GM21515 (cell line): Measurements from ENCODE around the gene PARP8.

Source experiments
- ATAC-seq: cut with Tn5 transposase; IDR thresholded peaks from one replicate; pipeline ENCODE4 v1.9.1; 2021; ENCODE audit not compliant: unreplicated experiment

PARP8 gene

GRCh38 chr5:50726475-50727148 lies 60.2 kb downstream of the PARP8 start:
- ATAC-seq, result no peak

DNA sequence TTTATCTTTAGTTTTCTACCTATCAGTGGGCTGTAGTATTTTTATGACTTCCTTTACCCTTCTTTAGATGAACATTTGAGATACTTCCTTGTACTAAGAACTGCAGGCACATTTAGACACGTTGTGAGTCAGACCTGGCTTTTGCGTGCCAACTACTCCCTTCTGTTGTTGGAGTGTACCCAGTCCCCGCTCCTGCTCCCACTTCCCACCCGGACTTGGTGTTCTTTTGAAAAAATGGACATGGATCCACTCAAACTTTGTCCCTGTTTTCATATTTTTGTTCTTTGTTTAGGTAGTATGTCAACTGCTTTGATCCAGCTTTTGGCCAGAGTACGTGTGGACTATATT lies 60.7 kb downstream of the PARP8 start:
- no peak for ATAC-seq

- ATAC-seq, result no peak
Measured at GRCh38 chr5:50727845-50728244, 61.4 kb downstream of the PARP8 start.

DNA sequence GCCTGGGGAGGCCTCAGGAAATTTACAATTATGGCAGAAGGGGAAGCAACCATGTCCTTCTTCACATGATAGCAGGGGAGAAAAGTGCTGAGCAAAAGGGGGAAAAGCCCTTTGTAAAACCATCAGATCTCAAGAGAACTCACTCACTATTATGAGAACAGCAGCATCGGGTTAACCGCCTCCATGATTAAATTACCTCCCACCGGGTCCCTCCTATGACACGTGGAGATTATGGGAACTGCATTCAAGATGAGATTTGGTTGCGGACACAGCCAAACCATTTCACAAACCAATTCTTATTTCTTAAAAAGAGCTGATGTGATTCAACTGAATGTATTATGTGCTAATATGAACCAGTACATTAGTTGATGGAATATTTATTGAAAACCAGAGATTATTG lies 63.9 kb downstream of the PARP8 start:
- no peak for ATAC-seq

DNA sequence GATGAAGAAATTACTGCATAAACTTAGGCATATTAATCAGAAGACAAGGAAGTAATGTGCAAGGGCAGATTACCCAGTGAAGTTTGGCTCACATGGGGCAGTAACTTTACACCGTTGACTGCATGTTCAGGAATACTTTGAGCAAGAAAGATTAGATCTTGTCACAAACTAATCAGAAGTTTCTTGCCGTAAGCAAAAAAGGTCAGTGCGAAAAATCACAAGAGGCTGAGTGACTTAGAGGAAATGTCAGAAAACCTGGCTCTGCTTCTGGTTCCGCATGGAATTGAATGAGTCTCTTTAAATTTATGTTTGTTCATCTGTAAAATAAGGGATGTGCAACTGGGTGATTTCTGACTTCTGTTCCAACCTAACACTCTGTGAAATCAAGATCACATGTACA lies 64.4 kb downstream of the PARP8 start:
- ATAC-seq, result no peak

DNA sequence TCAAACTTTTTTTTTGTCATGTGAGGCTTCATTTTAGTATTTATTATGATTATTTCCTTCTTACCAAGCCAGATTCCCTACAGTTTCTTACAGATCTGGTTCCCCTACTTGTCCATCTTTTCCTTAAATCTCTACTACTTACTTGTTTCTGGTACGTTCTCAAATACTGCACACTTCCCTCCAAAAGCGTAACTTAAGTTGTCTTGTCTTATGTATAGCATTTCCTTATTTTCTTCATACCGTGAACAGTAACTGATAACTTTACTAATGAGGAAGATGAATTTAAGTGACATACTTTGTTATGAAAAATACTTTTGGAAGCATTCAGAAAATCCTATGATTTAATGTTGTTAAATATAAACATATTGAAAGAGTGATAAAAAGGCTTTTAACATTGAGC lies 67.3 kb downstream of the PARP8 start:
- ATAC-seq, result no peak

DNA sequence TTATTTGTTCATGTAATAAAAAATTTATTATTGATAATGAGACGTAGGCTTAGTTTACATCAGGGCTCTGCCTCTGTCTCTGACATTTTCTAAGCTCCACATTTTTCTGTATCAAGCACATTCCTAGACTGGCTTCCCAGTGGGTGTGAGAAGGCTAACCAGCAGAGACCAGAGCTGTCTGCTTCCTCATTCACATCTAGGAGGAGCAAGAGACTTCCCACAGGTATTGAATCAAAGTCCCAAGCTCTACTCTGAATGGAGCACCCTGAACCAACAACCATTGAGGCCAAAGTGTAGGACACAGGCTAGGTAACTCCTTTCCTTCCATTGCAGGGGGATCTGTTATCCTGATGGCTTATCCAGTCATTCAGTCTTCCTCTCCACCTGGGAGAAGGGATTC lies 72.4 kb downstream of the PARP8 start:
- ATAC-seq, result no peak

- ATAC-seq, result no peak
Measured at GRCh38 chr5:50740832-50741231, 74.4 kb downstream of the PARP8 start.

DNA sequence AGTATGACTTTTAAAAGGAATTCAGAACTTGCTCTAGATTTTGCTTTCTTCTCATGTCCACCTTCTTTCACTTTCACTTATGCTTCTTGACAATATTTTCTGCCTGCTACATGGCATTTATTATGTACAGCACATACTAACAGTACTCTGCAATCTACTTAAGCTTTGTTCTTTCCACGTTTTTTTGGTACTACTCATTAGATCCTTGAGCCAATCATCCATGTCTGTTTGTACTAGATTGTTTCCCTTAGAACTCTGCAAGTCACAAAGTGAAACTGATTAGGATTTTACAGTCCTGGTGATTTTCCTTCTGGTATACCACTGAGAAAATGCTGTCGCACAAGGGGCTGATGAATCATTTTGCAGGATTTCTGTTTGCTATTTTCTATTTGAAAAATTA lies 78.3 kb downstream of the PARP8 start:
- ATAC-seq, result peak; percentile 72

DNA sequence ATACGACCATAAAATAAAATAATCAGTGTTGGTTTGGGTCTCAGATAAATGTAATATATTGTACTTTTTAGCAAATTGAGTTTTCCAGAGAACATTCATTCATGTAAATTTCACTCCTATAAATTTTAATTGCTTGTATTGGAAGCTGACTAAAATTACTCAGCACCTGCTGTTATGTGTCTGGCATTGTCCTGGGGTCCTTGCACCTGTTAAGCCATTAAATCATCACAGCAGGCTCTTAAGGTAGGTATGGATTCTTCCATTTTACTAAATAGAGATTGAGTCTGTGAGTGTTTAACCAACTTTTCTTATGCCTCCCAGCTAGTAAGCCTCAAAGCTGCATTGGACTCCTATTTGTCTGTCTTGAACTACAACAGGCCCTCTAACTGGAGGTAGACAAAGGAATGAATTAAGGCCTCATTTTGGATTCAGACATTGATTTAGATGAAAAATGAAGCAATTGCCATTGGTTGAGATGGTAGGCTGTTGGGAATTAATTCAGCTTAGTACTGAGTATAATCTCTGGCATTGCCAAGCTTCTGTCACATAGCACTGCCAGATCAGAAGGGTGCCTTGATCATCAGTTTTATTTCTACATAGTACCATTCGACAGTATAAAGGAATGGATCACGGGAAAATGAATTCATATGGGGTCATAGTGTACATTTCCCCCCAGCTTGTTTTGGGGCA lies 78.9 kb downstream of the PARP8 start:
- ATAC-seq, result no peak

DNA sequence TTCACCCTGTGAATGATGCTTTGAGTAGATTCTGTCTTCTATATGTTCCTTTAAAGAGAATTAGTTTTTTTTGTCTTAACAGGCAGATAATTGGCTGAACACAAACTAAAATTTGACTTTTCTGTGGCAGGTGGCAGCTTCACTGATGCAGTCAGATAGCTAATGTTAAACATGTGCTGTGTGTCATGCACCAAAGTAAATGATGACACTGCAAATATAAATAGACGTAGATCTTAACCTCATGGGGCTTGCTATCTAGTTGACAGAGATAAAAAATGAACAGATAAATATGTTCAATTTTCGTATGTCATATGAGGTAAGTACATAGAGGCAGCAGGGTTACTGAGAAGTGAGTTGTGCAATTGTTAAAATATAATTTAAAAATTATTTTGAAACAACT lies 82.7 kb downstream of the PARP8 start:
- ATAC-seq, result no peak

DNA sequence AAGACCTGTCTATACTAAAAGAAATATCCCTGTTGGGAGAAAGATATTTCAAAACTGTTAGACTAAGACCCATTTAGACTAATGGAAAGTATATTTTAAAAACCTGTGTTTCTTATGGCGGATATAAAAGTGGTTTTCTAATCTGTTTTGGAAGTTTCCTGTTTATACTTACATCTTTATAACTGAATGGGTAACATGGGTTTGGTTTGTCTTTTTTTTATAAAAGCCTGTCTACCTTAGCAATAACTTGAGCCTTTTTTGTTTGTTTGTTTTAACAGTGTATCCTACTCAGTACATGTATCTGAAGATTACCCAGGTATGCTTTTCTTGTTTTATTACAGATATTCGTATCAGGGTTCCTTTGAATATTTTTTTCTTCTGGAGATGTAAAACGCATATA lies 83.4 kb downstream of the PARP8 start:
- no peak for ATAC-seq

- peak; percentile 91 for ATAC-seq
Measured at GRCh38 chr5:50751064-50751657, 84.7 kb downstream of the PARP8 start.

GRCh38 chr5:50752800-50753199 lies 86.4 kb downstream of the PARP8 start:
- no peak for ATAC-seq

DNA sequence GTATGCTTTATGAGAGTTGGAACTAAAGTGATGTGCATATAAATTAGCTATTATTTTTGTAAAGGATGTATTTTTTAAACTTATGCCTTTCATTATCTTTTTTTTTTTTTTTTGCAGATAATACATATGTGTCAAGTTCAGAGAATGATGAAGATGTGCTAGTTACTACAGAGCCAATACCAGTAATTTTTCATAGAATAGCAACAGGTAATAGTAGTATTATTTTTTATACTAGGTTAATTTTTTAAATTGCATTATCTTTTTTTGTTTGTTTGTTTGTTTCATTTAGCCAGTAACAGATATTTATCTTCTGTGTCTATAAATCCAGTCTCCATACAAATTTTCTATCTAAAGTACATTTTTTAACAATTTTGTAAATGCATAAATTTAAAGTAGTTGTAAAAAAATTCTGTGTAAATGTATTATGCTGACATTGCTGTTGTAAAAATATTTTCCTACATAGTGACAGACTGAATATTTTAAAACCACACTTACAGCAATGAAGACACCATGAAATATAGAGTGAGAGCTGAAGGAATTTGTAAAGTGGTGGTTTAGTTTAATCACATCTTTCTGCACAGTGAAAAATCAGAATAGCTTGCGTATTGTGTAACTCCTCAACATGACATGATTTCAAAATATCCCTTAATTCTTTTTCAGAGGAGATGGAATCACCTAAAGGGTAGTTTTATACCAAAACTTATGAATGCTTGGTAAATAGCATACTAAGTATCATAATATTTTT lies 93.3 kb downstream of the PARP8 start:
- no peak for ATAC-seq

- ATAC-seq, result no peak
Measured at GRCh38 chr5:50763351-50763750, 96.9 kb downstream of the PARP8 start.

DNA sequence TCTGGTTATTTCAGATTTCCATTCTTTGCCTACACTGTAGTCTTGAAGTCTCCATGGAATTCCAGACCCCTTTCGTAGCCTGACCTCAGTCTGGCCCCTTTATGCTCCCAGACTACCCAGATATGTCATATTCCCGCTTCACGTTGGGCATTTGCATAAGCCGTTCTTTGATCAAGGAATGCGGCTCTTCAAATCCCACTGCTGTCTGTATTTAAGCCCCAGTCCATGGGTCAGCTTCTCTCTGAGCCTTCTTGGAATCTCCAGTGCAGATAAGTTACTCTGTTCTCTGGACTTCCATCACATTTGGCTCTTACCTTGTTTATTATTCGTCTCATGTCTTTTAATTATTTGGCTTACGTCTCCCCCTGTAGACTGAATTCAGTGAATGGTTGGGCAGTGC lies 97.4 kb downstream of the PARP8 start:
- no peak for ATAC-seq

GRCh38 chr5:50766042-50766441 lies 99.6 kb downstream of the PARP8 start:
- ATAC-seq, result no peak

GRCh38 chr5:50766462-50766861 lies 100.0 kb downstream of the PARP8 start:
- no peak for ATAC-seq

- ATAC-seq, result no peak
Measured at GRCh38 chr5:50766967-50767366, 100.5 kb downstream of the PARP8 start.

- no peak for ATAC-seq
Measured at GRCh38 chr5:50767588-50767987, 101.2 kb downstream of the PARP8 start.

- ATAC-seq, result no peak
Measured at GRCh38 chr5:50768634-50769033, 102.2 kb downstream of the PARP8 start.
